Thymus (tissue), 11 donors: ENCODE results near the gene PGM1. TPM values are rescaled to one million over a fixed set of nuclear protein-coding genes. Genes with fewer than 3 reads are reported as not detected.

Experiments
- DNase-seq, 9 donors: peaks; one replicate each; pipeline ENCODE4 v3.0.0-alpha.2; 2013; ENCODE audit warnings: low spot score in 9 of 9, low read depth in 6 of 9, missing footprints in 1 of 9
- H3K27ac ChIP-seq, 2 donors: one replicate each; pipeline ENCODE4 v1.5.1; 2013; ENCODE audit warnings: control low read depth in 1 of 2, low read depth in 1 of 2, low read length in 1 of 2, mild to moderate bottlenecking in 1 of 2, moderate library complexity in 1 of 2
- H3K27me3 ChIP-seq, 2 donors: one replicate each; pipeline ENCODE4 v1.5.1; 2013; ENCODE audit warnings: low read length in 1 of 2; ENCODE audit not compliant: control insufficient read depth in 2 of 2, insufficient read depth in 1 of 2
- H3K36me3 ChIP-seq, 2 donors: one replicate each; pipeline ENCODE4 v1.5.1; 2013; ENCODE audit warnings: low read length in 1 of 2, mild to moderate bottlenecking in 1 of 2, moderate library complexity in 1 of 2; ENCODE audit not compliant: control insufficient read depth in 2 of 2, insufficient read depth in 2 of 2
- H3K4me1 ChIP-seq, 2 donors: one replicate each; pipeline ENCODE4 v1.5.1; 2013; ENCODE audit warnings: low read length in 2 of 2; ENCODE audit not compliant: control insufficient read depth in 2 of 2, insufficient read depth in 2 of 2
- H3K4me3 ChIP-seq, 2 donors: one replicate each; pipeline ENCODE4 v1.5.1; 2013; ENCODE audit warnings: low read length in 2 of 2, control low read depth in 1 of 2, mild to moderate bottlenecking in 1 of 2
- H3K9me3 ChIP-seq, 2 donors: one replicate each; pipeline ENCODE4 v1.5.1; 2013; ENCODE audit warnings: low read length in 1 of 2, mild to moderate bottlenecking in 1 of 2; ENCODE audit not compliant: control insufficient read depth in 2 of 2, insufficient read depth in 1 of 2
- WGBS: extraction: QIAGEN DNeasy Blood & Tissue Kit; methylation state at CpG from one replicate; pipeline ENCODE4 v1.1.7; 2013; 5-methylcytosine and 5-hydroxymethylcytosine counted together
- polyA plus RNA-seq: library from polyadenylated mRNA; stranded (reverse); fragments of 200-250 nt; gene quantifications from one replicate; pipeline ENCODE4 v1.2.3, GENCODE V29; 2013
- total RNA-seq: library from RNA; stranded (reverse); fragments of 120-200 nt; gene quantifications from one replicate; pipeline ENCODE4 v1.2.4, GENCODE V29; 2013
- donor health status: healthy.

The PGM1 gene
- total and polyA plus RNA-seq, 2 donors: 9.6 to 18.1 TPM

GRCh38 chr1:63621698-63622097 is 28.5 kb downstream of the PGM1 start:
- Histone ChIP-seq H3K36me3 (no peaks in the 10 kb centered on the region), H3K27me3 (no peaks in the 10 kb centered on the region), H3K4me3 (no peak overlapping the region), H3K9me3 (no peaks in the 10 kb centered on the region), H3K27ac (no peak overlapping the region), H3K4me1 (no peaks in the 10 kb centered on the region)
- WGBS: 95% methylated on average over 6 of the region's 6 CpGs
- DNase-seq: no peak

GRCh38 chr1:63622849-63623566 is 29.8 kb downstream of the PGM1 start:
- Histone ChIP-seq H3K27me3 (no peaks in the 10 kb centered on the region), H3K4me3 (no peak overlapping the region), H3K27ac (no peak overlapping the region), H3K9me3 (no peaks in the 10 kb centered on the region), H3K36me3 (no peaks in the 10 kb centered on the region), H3K4me1 (no peaks in the 10 kb centered on the region)
- DNase-seq: no peak
- WGBS: 97% methylated on average over 7 of the region's 7 CpGs

- Histone ChIP-seq H3K4me3 (no peak overlapping the region), H3K9me3 (no peaks in the 10 kb centered on the region), H3K36me3 (no peaks in the 10 kb centered on the region), H3K27me3 (no peaks in the 10 kb centered on the region), H3K27ac (no peak overlapping the region), H3K4me1 (no peaks in the 10 kb centered on the region)
- no peak for DNase-seq
- 96% methylated on average over 4 of the region's 4 CpGs for whole genome bisulfite sequencing
Measured at GRCh38 chr1:63623952-63624351, 30.7 kb downstream of the PGM1 start.

- Histone ChIP-seq H3K4me3 (no peak overlapping the region), H3K27ac (no peak overlapping the region), H3K9me3 (no peaks in the 10 kb centered on the region), H3K36me3 (no peaks in the 10 kb centered on the region), H3K27me3 (no peaks in the 10 kb centered on the region), H3K4me1 (no peaks in the 10 kb centered on the region)
- DNase-seq: no peak
- WGBS: 95% methylated on average over 1 of the region's 1 CpG
Measured at GRCh38 chr1:63624911-63625310, 31.7 kb downstream of the PGM1 start.

- DNase-seq: no peak
- H3K27ac ChIP-seq: no peak overlapping the region
- H3K27me3 ChIP-seq: no peaks in the 10 kb centered on the region
- H3K36me3 ChIP-seq: peaks cover 0 to 4% of the 10 kb centered on the region in 2 donors
- no peaks in the 10 kb centered on the region for H3K4me1 ChIP-seq
- 97% methylated on average over 2 of the region's 2 CpGs for WGBS
- H3K9me3 ChIP-seq: no peaks in the 10 kb centered on the region
- no peak overlapping the region for H3K4me3 ChIP-seq
Measured at GRCh38 chr1:63626222-63626621, 33.0 kb downstream of the PGM1 start.

- peaks cover 0 to 4% of the 10 kb centered on the region in 2 donors for H3K36me3 ChIP-seq
- WGBS: 95% methylated on average over 1 of the region's 1 CpG
- no peak overlapping the region for H3K27ac ChIP-seq
- no peaks in the 10 kb centered on the region for H3K27me3 ChIP-seq
- no peak overlapping the region for H3K4me3 ChIP-seq
- H3K4me1 ChIP-seq: no peaks in the 10 kb centered on the region
- no peak for DNase-seq
- H3K9me3 ChIP-seq: no peaks in the 10 kb centered on the region
Measured at GRCh38 chr1:63628607-63629006, 35.4 kb downstream of the PGM1 start.

GRCh38 chr1:63630238-63630637 is 37.0 kb downstream of the PGM1 start:
- H3K27me3 ChIP-seq: no peaks in the 10 kb centered on the region
- no peaks in the 10 kb centered on the region for H3K9me3 ChIP-seq
- no peaks in the 10 kb centered on the region for H3K4me1 ChIP-seq
- H3K36me3 ChIP-seq: peaks cover 0 to 4% of the 10 kb centered on the region in 2 donors
- H3K4me3 ChIP-seq: no peak overlapping the region
- WGBS: 96% methylated on average over 4 of the region's 4 CpGs
- no peak overlapping the region for H3K27ac ChIP-seq
- DNase-seq: no peak

- peaks cover 0 to 4% of the 10 kb centered on the region in 2 donors for H3K36me3 ChIP-seq
- no peak overlapping the region for H3K27ac ChIP-seq
- 93% methylated on average over 1 of the region's 1 CpG for whole genome bisulfite sequencing
- no peaks in the 10 kb centered on the region for H3K9me3 ChIP-seq
- H3K27me3 ChIP-seq: no peaks in the 10 kb centered on the region
- no peak overlapping the region for H3K4me3 ChIP-seq
- H3K4me1 ChIP-seq: no peaks in the 10 kb centered on the region
- no peak for DNase-seq
Measured at GRCh38 chr1:63630666-63631065, 37.5 kb downstream of the PGM1 start.

- Histone ChIP-seq H3K36me3 (peaks cover 0 to 4% of the 10 kb centered on the region in 2 donors), H3K27ac (no peak overlapping the region), H3K4me1 (peaks cover 0 to 3% of the 10 kb centered on the region in 2 donors), H3K4me3 (no peak overlapping the region), H3K9me3 (no peaks in the 10 kb centered on the region), H3K27me3 (no peaks in the 10 kb centered on the region)
- DNase-seq: no peak
- 86% methylated on average over 5 of the region's 5 CpGs for WGBS
Measured at GRCh38 chr1:63632110-63632509, 38.9 kb downstream of the PGM1 start.
